Hepatocyte (in vitro differentiated cells): ENCODE data around the gene TMEM115.

Experiments used
- CTCF ChIP-seq: fragments of 200-600 bp; sonication (generic); IDR thresholded peaks from 2 replicates; pipeline ENCODE4 v1.5.1; 2016; ENCODE audit warnings: antibody characterized with exemption, mild to moderate bottlenecking; ENCODE audit not compliant: poor library complexity
- EZH2 ChIP-seq: fragments of 200-600 bp; sonication (generic); IDR thresholded peaks from 2 replicates; pipeline ENCODE4 v1.6.1; 2016; ENCODE audit warnings: antibody characterized with exemption, mild to moderate bottlenecking, borderline replicate concordance
- EZH2phosphoT487 ChIP-seq: fragments of 200-600 bp; sonication (generic); IDR thresholded peaks from one replicate; pipeline ENCODE4 v1.6.1; 2018; ENCODE audit warnings: antibody characterized with exemption, mild to moderate bottlenecking, low read depth, moderate library complexity; ENCODE audit not compliant: unreplicated experiment, severe bottlenecking

- TF ChIP-seq CTCF (no peak), EZH2 (no peak), EZH2phosphoT487 (no peak)
Measured at GRCh38 chr3:50341537-50341936, 17.8 kb downstream of the TMEM115 start.
